Loucy (cell line): Measurements from ENCODE around the gene TPR.

Experiments used
- EZH2phosphoT487 ChIP-seq: fragments of 200-600 bp; IDR thresholded peaks from 2 replicates; pipeline ENCODE4 v1.6.1; 2018; ENCODE audit warnings: antibody characterized with exemption, mild to moderate bottlenecking, moderate library complexity, borderline replicate concordance
- TF ChIP-seq, protein P1 (sequence below): fragments of 200-600 bp; sonication (generic); conservative IDR thresholded peaks from 2 replicates; pipeline ENCODE4 v1.5.1; 2014; ENCODE audit warnings: mild to moderate bottlenecking, antibody characterized with exemption, low read length

DNA sequence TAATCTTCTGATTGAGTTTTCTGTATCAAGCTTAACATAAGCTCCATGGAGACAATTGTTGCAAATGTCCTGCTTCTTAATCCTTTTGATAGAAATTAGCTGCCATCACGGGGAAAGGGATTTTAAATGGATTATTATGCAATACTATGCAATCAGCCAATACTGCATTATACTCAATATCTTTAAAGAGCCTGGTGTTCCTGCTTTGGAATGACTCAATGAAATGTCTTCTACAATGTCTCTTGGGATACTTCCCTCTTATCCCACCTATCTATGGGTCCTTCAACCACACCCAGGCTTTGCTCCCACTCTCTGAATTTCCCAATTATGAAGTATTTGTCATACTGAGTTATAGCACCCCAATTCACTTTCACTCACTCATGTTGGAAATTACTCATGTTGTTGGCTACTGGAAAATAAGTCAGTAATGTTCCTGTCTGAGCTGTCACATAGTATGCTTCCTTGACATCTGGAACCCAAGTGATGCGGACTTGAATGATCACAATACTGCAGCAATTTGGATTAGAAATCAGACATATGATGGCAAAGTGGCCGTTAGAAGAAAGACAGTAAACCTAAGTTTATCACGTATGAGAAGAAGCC is 85.0 kb downstream of the TPR start:
- TF ChIP-seq, protein P1, sequence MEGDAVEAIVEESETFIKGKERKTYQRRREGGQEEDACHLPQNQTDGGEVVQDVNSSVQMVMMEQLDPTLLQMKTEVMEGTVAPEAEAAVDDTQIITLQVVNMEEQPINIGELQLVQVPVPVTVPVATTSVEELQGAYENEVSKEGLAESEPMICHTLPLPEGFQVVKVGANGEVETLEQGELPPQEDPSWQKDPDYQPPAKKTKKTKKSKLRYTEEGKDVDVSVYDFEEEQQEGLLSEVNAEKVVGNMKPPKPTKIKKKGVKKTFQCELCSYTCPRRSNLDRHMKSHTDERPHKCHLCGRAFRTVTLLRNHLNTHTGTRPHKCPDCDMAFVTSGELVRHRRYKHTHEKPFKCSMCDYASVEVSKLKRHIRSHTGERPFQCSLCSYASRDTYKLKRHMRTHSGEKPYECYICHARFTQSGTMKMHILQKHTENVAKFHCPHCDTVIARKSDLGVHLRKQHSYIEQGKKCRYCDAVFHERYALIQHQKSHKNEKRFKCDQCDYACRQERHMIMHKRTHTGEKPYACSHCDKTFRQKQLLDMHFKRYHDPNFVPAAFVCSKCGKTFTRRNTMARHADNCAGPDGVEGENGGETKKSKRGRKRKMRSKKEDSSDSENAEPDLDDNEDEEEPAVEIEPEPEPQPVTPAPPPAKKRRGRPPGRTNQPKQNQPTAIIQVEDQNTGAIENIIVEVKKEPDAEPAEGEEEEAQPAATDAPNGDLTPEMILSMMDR = no peak
- no peak for TF ChIP-seq EZH2phosphoT487
